Liver (tissue), 3 donors: Measurements from ENCODE around the gene SLITRK2.

Source experiments
- CTCF ChIP-seq: fragments of 150-350 bp; IDR thresholded peaks from 2 replicates; pipeline ENCODE4 v1.5.1; 2017; ENCODE audit warnings: improper control_type of control experiment, low read depth, low read length; ENCODE audit not compliant: missing input control
- FOXA2 ChIP-seq: IDR thresholded peaks from 2 replicates; pipeline ENCODE4 v1.6.1; 2016; ENCODE audit warnings: antibody characterized with exemption
- GABPA ChIP-seq, 2 donors: IDR thresholded peaks in 1 of 2; conservative IDR thresholded peaks in 1 of 2; 2 replicates each; pipeline ENCODE4 v1.6.1; 2016; ENCODE audit warnings: antibody characterized with exemption in 2 of 2, mild to moderate bottlenecking in 1 of 2, moderate library complexity in 1 of 2
- JUND ChIP-seq, 2 donors: IDR thresholded peaks; 2 replicates each; pipeline ENCODE4 v1.6.1; 2016; ENCODE audit warnings: antibody characterized with exemption in 2 of 2
- RAD21 ChIP-seq, 2 donors: IDR thresholded peaks; 2 replicates each; pipeline ENCODE4 v1.6.1; 2016; ENCODE audit warnings: antibody characterized with exemption in 2 of 2, mild to moderate bottlenecking in 2 of 2
- RXRA ChIP-seq, 2 donors: IDR thresholded peaks; 2 replicates each; pipeline ENCODE4 v1.6.1; 2017 to 2018; ENCODE audit warnings: antibody characterized with exemption in 2 of 2, mild to moderate bottlenecking in 1 of 2
- SP1 ChIP-seq: IDR thresholded peaks from 2 replicates; pipeline ENCODE4 v1.6.1; 2018; ENCODE audit warnings: antibody characterized with exemption, mild to moderate bottlenecking
- TAF1 ChIP-seq: conservative IDR thresholded peaks from 2 replicates; pipeline ENCODE4 v1.6.1; 2016; ENCODE audit warnings: antibody characterized with exemption, mild to moderate bottlenecking
- YY1 ChIP-seq: IDR thresholded peaks from 2 replicates; pipeline ENCODE4 v1.6.1; 2016; ENCODE audit warnings: antibody characterized with exemption, mild to moderate bottlenecking
- TF ChIP-seq, protein P1 (sequence below): IDR thresholded peaks from 2 replicates; pipeline ENCODE4 v1.6.1; 2016; ENCODE audit warnings: antibody characterized with exemption
- TF ChIP-seq, protein P2 (sequence below): IDR thresholded peaks from 2 replicates; pipeline ENCODE4 v1.6.1; 2016; ENCODE audit warnings: antibody characterized with exemption
- TF ChIP-seq, protein P3 (sequence below): IDR thresholded peaks from 2 replicates; pipeline ENCODE4 v1.6.1; 2016; ENCODE audit warnings: antibody characterized with exemption, mild to moderate bottlenecking
- donor health status: healthy.
- donor health status: healthy.

- no peak for TF ChIP-seq JUND (IDR thresholded peaks at IDR 0.05)
- peak; percentile 68 to 74 for TF ChIP-seq RAD21 (IDR thresholded peaks at IDR 0.05)
- TF ChIP-seq CTCF: peak; percentile 30
- TF ChIP-seq YY1: no peak
- TF ChIP-seq, protein P1, sequence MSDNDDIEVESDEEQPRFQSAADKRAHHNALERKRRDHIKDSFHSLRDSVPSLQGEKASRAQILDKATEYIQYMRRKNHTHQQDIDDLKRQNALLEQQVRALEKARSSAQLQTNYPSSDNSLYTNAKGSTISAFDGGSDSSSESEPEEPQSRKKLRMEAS: no peak
- no peak for TF ChIP-seq SP1
- TF ChIP-seq, protein P2, sequence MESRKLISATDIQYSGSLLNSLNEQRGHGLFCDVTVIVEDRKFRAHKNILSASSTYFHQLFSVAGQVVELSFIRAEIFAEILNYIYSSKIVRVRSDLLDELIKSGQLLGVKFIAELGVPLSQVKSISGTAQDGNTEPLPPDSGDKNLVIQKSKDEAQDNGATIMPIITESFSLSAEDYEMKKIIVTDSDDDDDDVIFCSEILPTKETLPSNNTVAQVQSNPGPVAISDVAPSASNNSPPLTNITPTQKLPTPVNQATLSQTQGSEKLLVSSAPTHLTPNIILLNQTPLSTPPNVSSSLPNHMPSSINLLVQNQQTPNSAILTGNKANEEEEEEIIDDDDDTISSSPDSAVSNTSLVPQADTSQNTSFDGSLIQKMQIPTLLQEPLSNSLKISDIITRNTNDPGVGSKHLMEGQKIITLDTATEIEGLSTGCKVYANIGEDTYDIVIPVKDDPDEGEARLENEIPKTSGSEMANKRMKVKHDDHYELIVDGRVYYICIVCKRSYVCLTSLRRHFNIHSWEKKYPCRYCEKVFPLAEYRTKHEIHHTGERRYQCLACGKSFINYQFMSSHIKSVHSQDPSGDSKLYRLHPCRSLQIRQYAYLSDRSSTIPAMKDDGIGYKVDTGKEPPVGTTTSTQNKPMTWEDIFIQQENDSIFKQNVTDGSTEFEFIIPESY: no peak
- no peak for TF ChIP-seq GABPA (IDR thresholded peaks at IDR 0.05 in 1 of 2, conservative IDR thresholded peaks at IDR 0.05 in 1 of 2)
- no peak for TF ChIP-seq TAF1
- no peak for TF ChIP-seq RXRA (IDR thresholded peaks at IDR 0.05)
- no peak for TF ChIP-seq FOXA2
- TF ChIP-seq, protein P3, sequence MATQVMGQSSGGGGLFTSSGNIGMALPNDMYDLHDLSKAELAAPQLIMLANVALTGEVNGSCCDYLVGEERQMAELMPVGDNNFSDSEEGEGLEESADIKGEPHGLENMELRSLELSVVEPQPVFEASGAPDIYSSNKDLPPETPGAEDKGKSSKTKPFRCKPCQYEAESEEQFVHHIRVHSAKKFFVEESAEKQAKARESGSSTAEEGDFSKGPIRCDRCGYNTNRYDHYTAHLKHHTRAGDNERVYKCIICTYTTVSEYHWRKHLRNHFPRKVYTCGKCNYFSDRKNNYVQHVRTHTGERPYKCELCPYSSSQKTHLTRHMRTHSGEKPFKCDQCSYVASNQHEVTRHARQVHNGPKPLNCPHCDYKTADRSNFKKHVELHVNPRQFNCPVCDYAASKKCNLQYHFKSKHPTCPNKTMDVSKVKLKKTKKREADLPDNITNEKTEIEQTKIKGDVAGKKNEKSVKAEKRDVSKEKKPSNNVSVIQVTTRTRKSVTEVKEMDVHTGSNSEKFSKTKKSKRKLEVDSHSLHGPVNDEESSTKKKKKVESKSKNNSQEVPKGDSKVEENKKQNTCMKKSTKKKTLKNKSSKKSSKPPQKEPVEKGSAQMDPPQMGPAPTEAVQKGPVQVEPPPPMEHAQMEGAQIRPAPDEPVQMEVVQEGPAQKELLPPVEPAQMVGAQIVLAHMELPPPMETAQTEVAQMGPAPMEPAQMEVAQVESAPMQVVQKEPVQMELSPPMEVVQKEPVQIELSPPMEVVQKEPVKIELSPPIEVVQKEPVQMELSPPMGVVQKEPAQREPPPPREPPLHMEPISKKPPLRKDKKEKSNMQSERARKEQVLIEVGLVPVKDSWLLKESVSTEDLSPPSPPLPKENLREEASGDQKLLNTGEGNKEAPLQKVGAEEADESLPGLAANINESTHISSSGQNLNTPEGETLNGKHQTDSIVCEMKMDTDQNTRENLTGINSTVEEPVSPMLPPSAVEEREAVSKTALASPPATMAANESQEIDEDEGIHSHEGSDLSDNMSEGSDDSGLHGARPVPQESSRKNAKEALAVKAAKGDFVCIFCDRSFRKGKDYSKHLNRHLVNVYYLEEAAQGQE: no peak
Measured at GRCh38 chrX:145825896-145826295, 8.3 kb downstream of the SLITRK2 start.
